GM10847 (cell line): Measurements from ENCODE around the gene PPME1.

Experiments
- POLR2A ChIP-seq: IDR thresholded peaks from 2 replicates; pipeline ENCODE4 v1.6.1; 2011; ENCODE audit not compliant: insufficient read length; ENCODE audit errors: extremely low read depth

The PPME1 gene

DNA sequence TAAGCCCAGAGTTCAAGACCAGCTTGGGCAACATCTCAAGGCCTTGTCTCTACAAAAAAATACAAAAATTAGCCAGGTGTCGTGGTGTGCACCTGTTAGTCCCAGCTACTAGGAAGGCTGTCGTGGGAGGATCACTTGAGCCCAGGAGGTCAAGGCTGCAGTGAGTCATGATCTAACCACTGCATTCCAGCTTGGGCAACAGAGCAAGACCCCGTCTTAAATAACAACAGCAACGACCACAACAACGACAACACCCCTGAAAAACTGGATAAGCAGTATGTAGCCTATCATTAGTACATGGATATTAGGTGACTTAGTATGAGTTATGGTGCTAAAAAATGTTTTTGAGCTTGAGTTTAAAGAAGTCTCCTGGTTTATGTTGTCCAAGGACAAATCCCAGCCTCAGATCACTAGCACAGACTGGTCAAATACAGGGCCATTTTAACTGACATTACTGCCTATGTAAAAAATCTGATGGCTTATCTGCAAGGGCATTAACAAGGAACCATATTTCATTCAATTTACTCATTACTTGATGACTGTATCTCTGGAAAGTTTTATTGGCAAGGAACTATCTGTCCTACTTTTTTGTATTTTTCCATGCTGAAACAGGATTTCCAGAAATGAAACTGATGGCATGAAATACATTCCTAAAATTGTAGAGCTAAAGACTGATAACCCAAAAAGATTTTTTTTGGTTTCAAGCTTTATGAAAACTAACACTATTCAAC, 23.7 kb upstream of the PPME1 start:
- TF ChIP-seq POLR2A = no peak

DNA sequence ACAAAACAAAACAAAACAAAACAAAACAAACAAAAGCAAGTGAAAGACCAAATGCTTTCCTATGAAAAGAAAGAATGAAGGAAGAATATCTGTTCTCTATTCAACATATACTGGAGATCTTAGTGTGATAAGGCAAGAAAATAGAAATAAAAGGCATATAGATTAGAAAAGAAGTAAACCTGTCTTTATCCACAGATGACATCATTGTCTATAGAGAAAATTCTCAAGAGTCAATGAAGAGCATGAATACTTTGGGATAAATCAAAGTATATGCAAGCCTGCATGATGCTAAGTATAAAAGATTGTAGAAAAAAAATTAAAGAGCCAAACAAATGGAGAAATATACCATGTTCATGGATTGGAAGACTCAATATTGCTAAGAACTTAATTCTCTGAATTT, 17.9 kb upstream of the PPME1 start:
- no peak for TF ChIP-seq POLR2A

DNA sequence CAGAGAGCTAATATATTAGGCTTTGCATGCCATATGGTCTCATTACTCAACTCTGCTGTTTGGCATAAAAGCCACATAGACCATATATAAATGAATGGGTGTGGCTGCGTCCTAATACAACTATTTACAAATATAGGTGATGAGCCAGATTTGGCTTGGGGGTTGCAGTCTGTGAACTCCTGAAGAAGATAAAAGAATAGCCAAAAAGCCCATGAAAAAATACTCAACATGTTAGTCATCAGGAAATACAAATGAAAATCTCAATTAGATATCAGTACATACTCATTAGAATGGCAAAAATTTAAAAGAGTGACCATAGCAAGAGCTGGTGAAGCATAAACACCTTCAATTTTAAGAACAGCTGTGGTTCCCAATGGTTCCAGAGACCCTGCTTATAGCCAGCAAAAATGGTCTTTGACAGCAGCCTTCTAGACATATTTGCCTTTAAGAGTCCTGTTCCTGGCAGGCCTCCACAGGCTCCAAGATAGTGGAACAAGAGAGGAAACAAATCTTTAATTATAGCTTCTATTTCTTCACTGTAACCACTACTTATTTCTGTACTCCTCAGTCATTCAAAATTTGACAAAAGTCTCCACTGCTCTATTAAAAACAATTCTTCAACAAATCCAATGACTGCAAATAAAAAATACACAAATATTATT, 16.3 kb upstream of the PPME1 start:
- no peak for TF ChIP-seq POLR2A

DNA sequence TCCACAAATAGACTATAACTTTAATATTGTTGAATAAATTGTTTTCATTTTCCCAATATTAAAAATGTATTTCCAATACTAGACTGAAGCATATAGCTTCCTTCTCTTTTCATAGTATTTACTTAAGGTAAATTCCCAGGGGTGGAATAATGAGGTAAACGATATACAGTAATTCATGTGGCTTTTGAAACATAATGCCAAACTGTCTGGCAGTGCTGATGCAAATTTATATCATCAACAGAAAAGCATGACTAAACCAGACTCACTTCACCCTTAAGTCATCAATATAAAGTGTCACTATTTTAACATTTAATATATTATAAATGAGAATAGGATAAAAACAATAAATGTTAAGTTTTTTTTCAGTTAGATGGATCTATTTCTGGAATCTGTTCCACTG, 13.9 kb upstream of the PPME1 start:
- no peak for TF ChIP-seq POLR2A

DNA sequence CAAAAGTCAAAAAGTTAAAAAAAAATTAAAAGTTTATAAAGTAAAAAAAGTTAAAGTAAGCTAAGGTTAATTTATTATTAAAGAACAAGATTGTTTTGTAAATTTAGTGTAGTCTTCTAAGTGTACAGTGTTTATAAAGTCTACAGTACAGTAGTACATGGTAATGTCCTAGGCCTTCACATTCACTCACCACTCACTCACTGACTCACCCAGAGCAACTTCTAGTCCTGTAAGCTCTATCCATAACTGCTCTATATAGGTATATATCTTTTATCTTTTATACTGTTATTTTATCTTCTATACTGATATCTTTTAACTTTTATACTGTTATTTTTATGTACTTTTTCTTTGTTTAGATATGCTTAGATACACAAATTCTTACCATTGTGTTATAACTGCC, 11.4 kb upstream of the PPME1 start:
- TF ChIP-seq POLR2A = no peak

GRCh38 chr11:74162681-74163467, 8.2 kb upstream of the PPME1 start:
- no peak for TF ChIP-seq POLR2A

DNA sequence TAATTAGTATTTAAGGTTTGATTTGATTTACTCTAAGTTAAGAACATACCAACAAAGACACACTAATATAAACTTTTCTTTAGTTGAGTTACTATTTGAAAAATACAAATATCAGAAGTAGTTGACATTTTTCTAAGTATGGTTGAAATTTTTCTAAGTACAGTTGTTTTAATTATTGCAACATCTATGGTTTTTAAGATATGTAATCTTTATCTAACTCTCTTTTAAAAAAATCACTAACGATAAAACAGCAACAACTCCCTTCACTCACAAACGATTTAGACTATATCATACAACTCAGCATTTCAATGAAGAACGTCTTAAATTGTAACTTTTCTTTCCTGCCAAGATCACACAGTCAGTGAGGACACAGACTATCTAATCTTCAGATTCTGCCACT, 2.3 kb upstream of the PPME1 start:
- TF ChIP-seq POLR2A = no peak

DNA sequence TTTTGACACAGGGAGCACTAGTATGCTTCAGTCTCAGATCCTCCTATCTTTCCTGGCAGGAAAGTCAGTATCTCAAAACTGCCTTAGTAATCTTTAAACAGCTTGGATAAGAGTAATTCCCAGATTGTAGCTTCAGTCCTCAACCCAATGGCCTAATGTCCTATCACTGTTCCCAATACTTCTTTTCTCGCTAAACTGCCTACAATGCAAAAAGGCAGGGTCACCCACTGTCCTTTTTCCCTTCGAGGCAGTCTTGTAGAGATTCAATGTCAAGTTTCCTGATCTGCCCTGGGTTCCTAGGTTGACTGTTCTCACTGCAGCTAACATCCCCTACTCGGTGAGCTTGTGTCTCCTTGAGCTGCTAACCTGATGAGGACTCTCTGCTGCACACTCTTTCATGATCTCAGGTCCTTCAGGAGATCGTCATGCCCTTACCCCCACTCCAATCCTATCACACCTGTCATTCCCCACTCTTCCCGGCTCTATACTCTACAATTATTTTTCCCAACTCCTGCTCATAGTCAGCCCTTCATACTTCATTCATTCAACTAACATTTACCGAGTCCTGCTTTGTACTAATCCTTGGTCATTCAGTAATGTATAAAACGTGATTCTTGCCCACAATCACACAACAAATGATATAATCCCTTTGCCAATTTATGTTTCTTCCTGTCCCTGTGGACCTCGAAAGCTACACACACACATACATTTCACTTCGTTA, 1.2 kb upstream of the PPME1 start:
- TF ChIP-seq POLR2A = no peak

GRCh38 chr11:74171630-74171968, 510 bp downstream of the PPME1 start:
- TF ChIP-seq POLR2A = no peak

GRCh38 chr11:74171997-74172396, 908 bp downstream of the PPME1 start:
- TF ChIP-seq POLR2A = no peak

DNA sequence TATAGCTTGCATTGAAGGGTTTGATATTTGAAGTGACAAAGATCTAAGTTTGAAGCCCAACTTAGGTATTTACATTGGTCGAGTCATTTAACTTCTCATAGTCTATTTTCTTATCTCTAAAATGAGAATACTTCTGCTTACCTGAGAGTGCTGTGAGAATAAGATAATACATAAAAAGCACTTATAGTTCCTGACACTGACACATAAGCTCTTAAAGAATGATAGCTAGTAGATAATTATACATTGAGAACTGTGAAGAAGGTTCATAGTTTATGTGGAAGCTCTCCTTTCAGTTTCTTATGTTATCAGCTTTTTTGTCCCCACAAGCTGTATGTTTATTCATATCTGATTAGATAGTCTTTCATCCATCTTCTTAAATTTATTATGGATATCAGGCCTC, 4.8 kb downstream of the PPME1 start:
- no peak for TF ChIP-seq POLR2A

DNA sequence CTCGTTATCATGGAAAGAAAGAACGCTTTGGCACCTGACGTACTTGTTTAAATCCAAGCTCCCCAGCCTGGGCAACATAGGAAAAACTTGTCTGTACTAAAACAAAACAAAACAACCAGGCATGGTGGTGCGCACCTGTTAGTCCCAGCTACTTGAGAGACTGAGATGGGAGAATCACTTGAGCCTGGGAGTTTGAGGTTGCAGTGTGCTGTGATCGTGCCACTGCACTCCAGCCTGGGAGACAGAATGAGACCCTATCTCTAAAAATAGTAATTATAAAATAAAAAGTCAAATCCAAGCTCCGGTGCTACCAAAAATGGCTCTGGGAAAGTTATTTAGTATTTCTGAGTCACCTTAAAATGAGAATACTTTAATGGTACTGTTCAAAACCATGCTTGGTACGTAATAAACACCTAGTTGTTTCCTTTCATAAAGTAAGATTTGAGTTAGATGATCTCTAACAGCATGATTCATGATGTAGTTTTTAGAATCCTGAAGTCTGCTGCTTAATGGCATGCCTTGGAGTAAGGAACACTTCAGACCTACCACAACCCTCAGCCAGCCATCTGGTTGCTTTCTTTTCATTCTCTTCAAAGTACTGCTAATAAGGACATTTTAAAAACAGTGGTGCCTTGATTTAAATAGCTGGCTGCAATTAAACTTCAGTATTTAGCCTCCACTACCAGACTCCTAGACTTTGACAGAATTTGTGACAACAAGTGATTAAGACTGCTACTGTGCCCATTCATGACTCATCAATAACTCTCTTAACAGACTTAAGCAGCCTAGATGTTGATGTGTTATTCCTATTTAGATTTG, 8.4 kb downstream of the PPME1 start:
- no peak for TF ChIP-seq POLR2A

DNA sequence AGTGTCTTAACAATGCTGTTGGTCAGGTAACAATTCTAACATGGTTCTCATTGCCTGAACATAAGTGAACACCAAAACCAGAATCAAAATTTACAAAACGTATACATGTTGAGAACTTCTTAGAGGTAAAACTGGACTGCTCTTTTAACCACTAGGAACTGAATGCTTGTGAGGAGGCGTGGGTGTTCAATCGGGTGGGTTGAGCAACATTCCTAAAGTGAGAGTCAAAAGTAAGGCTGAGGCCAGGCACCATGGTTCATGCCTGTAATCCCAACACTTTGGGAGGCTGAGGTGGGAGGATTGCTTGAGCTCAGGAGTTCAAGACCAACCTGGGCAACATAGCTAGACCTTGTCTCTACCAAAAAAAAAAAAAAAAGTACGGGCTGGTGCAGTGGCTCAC, 11.5 kb downstream of the PPME1 start:
- TF ChIP-seq POLR2A = no peak

- TF ChIP-seq POLR2A = no peak
Observed at GRCh38 chr11:74185285-74185684, 14.2 kb downstream of the PPME1 start.

- TF ChIP-seq POLR2A = no peak
Observed at GRCh38 chr11:74185695-74186094, 14.6 kb downstream of the PPME1 start.

DNA sequence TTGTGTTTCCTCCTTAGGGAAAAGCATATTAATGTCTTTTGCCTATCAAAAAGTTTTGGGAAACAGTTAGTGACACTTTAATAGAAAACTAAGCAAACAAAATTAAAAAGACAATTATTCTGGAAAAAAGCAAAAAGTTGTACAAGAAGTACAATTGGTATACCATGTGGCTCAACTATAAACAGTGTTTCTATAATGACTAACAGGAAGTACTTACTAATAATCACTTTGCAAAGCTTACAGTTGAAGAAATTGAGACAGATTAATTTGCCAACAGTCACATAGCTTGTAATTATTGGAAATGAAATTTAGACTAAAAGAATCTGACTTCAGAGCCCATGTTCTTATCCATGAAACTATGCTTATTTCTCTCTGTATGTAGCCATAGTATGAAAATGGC, 24.7 kb downstream of the PPME1 start:
- no peak for TF ChIP-seq POLR2A
